ENCODE measurements around the gene SNX8. TPM values are rescaled to one million over a fixed set of nuclear protein-coding genes. Genes with fewer than 3 reads are reported as not detected.
A peak's percentile ranks its signal among the peaks of the same experiment; 100 is the strongest.

The SNX8 gene
- total and polyA plus RNA-seq, 2 of the 13 experiments (the other 11 are each of a cell fraction or from before 2014, with no cell fraction given): 20.6 to 45.2 TPM

DNA sequence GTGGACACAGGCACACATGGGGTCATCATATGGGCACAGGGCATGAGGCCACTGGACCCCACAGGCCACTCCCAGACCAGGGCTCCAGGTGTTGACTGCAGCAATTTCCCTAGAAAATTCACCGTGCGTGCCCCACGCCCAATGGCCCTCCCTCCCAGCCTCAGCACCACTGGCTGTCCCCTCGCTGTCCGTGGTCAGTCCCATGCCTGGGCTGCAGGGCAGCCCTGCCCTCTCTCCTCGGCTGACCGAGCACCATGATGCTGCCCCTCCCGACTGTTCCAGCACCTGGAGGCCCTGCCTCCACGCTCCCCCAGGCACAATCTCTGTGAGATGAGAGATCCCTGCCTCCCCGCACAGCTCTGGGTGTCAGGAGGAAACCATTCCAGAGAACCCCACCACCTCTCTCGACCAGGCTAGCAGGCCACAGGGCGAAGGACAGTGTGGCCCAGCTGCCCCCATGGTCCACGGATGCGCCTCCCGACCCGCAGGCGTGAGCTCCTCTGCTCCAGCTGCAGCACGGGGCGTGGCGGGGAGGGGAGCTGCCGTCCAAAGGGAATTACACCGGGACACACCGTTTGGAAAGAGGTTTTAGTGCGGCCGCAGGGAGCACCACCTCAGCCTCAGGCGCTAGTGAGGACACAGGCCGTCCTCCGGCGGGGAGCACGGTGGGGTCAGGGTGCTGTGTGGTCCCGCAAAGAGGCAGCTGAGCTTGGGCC lies 59.7 kb downstream of the SNX8 start:
- in situ Hi-C loops (cut with HindIII; ENCODE audit: extremely low pct_ligation_motif_present, low pct_unique_long_range_greater_than_20kb): loop anchor here (10.0 kb wide), 1 partner anchor 50 kb away; no protein-coding TSS in a partner anchor
- H3K27me3 ChIP-seq (ENCODE audit: control insufficient read depth in 1 of 2, insufficient read depth in 2 of 2, low read length in 2 of 2): no peaks in the 10 kb centered on the region
- ChIA-PET POLR2A (no interaction called here), CTCF (ENCODE audit: low intra/inter-chr PET ratio, low total read pairs) (no interaction called here)
- no peak overlapping the region for H3K4me3 ChIP-seq (replicated peaks in 1 of 3; ENCODE audit: insufficient read depth in 1 of 3, low read depth in 2 of 3, low read length in 3 of 3)
- H3K36me3 ChIP-seq (replicated peaks in 1 of 2; ENCODE audit: control insufficient read depth in 1 of 2, insufficient read depth in 2 of 2, low read length in 2 of 2): peaks cover 6 to 25% of the 10 kb centered on the region in 2 experiments; a peak in 3 of 5 replicates
- H4K20me1 ChIP-seq (ENCODE audit: insufficient read depth, low read length): no peaks in the 10 kb centered on the region
- BruUV-seq (replicated peaks): no TSS peak
- intact Hi-C loops (cut with micrococcal nuclease; ENCODE audit: unreplicated experiment): no loop called here
- H3K9ac ChIP-seq (ENCODE audit: insufficient read depth, low read depth, low read length): no peak overlapping the region
- ATAC-seq: no peak
- DNase-seq (ENCODE audit: low spot score): no peak
- no peak overlapping the region for H2AFZ ChIP-seq (ENCODE audit: low read length)
- WGBS (ENCODE audit: low lambda C conversion rate): 98% methylated on average over 25 of the region's 31 CpGs
- H3K4me2 ChIP-seq (ENCODE audit: low read depth, low read length): no peak overlapping the region
- no peak overlapping the region for H3K27ac ChIP-seq (ENCODE audit: extremely low read length, insufficient read depth, low read length)
- no peaks in the 10 kb centered on the region for H3K79me2 ChIP-seq (ENCODE audit: insufficient read depth, low read length)
- H3K4me1 ChIP-seq (ENCODE audit: insufficient read depth, low read length): no peaks in the 10 kb centered on the region
- peak; percentile 56 for TF ChIP-seq ZNF263 (CRISPR knock-in tag; IDR thresholded peaks at IDR 0.05)
- TF ChIP-seq, protein P1, sequence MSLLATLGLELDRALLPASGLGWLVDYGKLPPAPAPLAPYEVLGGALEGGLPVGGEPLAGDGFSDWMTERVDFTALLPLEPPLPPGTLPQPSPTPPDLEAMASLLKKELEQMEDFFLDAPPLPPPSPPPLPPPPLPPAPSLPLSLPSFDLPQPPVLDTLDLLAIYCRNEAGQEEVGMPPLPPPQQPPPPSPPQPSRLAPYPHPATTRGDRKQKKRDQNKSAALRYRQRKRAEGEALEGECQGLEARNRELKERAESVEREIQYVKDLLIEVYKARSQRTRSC (CRISPR knock-in tag; IDR thresholded peaks at IDR 0.05; ENCODE audit: low read depth): no peak
- no peaks in the 10 kb centered on the region for H3K9me3 ChIP-seq (ENCODE audit: low read length)
- FAIRE-seq: no peak

- H3K27ac ChIP-seq (ENCODE audit: extremely low read length, insufficient read depth, low read length): no peak overlapping the region
- intact Hi-C loops (cut with micrococcal nuclease; ENCODE audit: unreplicated experiment): no loop called here
- WGBS (ENCODE audit: low lambda C conversion rate): 100% methylated on average over 5 of the region's 32 CpGs
- TF ChIP-seq ZNF564 (CRISPR knock-in tag; IDR thresholded peaks at IDR 0.05) (no peak), AGO2 (optimal IDR thresholded peaks at IDR 0.05; ENCODE audit: low read depth, low read length) (peak; percentile 25)
- TF ChIP-seq, protein P2, sequence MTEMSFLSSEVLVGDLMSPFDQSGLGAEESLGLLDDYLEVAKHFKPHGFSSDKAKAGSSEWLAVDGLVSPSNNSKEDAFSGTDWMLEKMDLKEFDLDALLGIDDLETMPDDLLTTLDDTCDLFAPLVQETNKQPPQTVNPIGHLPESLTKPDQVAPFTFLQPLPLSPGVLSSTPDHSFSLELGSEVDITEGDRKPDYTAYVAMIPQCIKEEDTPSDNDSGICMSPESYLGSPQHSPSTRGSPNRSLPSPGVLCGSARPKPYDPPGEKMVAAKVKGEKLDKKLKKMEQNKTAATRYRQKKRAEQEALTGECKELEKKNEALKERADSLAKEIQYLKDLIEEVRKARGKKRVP (CRISPR knock-in tag; IDR thresholded peaks at IDR 0.05): no peak
- no peaks in the 10 kb centered on the region for H3K27me3 ChIP-seq (ENCODE audit: control insufficient read depth in 1 of 2, insufficient read depth in 2 of 2, low read length in 2 of 2)
- no peak overlapping the region for H3K4me2 ChIP-seq (ENCODE audit: low read depth, low read length)
- FAIRE-seq: no peak
- H3K4me1 ChIP-seq (ENCODE audit: insufficient read depth, low read length): no peaks in the 10 kb centered on the region
- ATAC-seq: no peak
- H3K9me3 ChIP-seq (ENCODE audit: low read length): no peaks in the 10 kb centered on the region
- no TSS peak for BruUV-seq (replicated peaks)
- no peaks in the 10 kb centered on the region for H3K79me2 ChIP-seq (ENCODE audit: insufficient read depth, low read length)
- CTCF ChIA-PET (ENCODE audit: low intra/inter-chr PET ratio, low total read pairs): no interaction called here
- POLR2A ChIA-PET: no interaction called here
- no peak overlapping the region for H3K4me3 ChIP-seq (replicated peaks in 1 of 3; ENCODE audit: insufficient read depth in 1 of 3, low read depth in 2 of 3, low read length in 3 of 3)
- H4K20me1 ChIP-seq (ENCODE audit: insufficient read depth, low read length): no peaks in the 10 kb centered on the region
- no peak overlapping the region for H3K9ac ChIP-seq (ENCODE audit: insufficient read depth, low read depth, low read length)
- in situ Hi-C loops (cut with HindIII; ENCODE audit: extremely low pct_ligation_motif_present, low pct_unique_long_range_greater_than_20kb): loop anchor here (10.0 kb wide), 1 partner anchor 51 kb away; no protein-coding TSS in a partner anchor
- no peak overlapping the region for H2AFZ ChIP-seq (ENCODE audit: low read length)
- H3K36me3 ChIP-seq (replicated peaks in 1 of 2; ENCODE audit: control insufficient read depth in 1 of 2, insufficient read depth in 2 of 2, low read length in 2 of 2): peaks cover 6 to 25% of the 10 kb centered on the region in 2 experiments; a peak in 3 of 5 replicates
- no peak for DNase-seq (ENCODE audit: low spot score)
Measured at GRCh38 chr7:2253525-2254244, 60.6 kb downstream of the SNX8 start.

All from HepG2 (cell line).